HK-2 (cell line): ENCODE results near the gene RTP1.

Experiments
- DNase-seq: peaks from one replicate; pipeline ENCODE4 v3.0.0-alpha.2; 2018; ENCODE audit not compliant: unreplicated experiment

Gene RTP1

DNA sequence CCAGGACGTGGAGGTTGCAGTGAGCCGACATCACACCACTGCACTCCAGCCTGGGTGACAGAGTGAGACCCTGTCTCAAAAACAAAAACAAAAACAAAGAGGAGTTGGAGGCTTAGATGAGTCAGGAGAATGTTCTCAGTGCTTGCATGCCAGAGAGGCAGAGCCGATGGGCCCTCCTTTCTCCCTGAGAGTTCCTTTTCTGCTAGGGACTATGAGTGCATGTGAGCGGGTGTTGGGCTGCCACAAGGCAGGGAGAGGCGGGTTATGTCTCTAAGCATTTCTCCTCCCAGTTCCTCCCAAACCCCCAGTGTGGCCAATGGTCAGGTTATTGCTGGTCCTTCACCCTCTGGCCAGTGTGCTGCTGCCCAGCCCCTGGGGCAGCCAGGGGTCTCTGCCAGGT is 45.1 kb downstream of the RTP1 start:
- DNase-seq, result no peak

DNA sequence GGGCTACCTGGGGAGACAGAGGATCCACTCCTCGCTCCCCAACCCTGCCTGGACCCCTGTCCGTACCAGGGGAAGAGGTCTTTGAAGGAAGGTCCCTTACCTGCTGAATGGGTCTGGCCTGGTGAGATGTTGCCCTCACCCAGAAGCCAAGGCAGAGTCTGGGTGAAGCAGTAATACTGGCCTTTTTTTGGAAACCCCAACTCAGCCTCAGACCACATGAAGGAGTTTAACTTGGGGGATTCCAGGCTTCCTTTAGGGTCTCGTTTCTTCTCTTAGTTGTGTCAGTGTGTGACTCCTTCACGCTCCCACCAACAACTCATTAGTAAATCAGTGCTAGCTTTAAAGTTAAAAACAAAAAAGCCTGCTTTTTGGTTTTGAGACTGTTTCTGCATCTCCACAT is 45.6 kb downstream of the RTP1 start:
- DNase-seq, result no peak

DNA sequence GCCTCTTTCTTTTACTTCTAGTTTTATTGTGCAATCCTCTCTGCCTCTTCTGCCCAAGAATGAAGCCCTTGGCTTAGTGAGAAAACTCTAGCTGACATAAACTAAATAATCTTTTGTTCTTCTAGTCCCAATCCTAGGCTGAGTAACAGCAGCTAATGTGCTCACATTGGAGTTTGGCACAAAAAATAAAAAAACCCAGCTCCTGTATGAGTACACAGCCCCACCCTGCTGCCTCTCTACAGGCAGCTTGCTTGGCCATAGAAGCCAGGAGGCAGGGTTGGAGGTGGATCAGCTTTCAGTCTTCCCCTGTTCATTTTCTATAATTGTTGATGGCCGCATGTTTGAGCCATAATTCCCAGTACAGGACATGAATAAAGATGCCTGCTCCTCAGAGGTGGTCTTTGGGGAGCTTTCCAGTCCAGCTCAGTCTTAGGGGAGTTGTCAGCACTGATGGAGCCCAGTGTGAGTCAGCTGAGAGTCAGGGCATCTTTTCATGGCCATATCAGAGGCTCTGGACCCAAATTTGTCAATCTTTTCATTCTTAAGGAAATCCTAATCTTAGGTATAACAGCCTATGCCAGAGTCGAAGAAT is 46.7 kb downstream of the RTP1 start:
- no peak for DNase-seq

DNA sequence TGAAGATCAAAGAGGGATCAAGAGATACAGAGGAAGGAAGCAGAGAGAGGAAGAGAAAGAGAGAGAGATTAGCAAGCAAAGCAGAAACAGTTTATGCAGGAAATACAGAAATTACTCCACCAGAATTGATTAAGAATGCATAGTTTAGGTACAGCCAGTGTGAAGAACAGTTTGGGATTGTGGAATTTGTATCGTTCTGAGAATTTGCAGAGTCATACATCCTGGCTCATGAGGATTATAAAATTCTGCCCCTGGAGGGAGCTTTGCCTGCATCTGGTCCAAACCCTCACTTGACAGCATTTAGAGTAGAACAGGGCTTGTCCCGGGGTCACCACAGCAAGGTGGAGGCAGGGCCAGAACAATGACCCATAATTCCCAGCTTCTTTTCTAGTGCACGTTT is 50.1 kb downstream of the RTP1 start:
- DNase-seq, result no peak
